HG02981 (cell line): ENCODE data around the gene PDGFA.

Source experiments
- ATAC-seq: cut with Tn5 transposase; IDR thresholded peaks from one replicate; pipeline ENCODE4 v1.9.1; 2021; ENCODE audit warnings: mild to moderate bottlenecking, moderate library complexity; ENCODE audit not compliant: unreplicated experiment

The PDGFA gene

DNA sequence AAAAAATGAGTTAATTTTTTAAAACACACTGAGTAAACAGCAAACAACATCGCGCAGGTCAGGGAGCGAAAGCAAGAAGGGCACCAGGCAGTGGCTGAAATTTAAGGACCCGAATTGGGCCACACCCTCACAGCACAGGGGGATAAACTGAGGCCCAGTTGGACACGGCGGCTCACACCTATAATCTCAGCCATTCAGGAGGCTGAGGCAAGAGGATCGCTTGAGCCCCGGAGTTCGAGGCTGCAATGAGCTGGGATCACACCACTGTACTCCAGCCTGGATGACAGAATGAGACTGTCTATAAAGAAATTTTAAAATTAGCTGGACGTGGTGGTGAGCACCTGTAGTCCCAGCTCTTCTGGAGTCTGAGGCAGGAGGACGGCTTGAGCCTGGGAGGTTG lies 69.6 kb downstream of the PDGFA start:
- ATAC-seq = no peak

DNA sequence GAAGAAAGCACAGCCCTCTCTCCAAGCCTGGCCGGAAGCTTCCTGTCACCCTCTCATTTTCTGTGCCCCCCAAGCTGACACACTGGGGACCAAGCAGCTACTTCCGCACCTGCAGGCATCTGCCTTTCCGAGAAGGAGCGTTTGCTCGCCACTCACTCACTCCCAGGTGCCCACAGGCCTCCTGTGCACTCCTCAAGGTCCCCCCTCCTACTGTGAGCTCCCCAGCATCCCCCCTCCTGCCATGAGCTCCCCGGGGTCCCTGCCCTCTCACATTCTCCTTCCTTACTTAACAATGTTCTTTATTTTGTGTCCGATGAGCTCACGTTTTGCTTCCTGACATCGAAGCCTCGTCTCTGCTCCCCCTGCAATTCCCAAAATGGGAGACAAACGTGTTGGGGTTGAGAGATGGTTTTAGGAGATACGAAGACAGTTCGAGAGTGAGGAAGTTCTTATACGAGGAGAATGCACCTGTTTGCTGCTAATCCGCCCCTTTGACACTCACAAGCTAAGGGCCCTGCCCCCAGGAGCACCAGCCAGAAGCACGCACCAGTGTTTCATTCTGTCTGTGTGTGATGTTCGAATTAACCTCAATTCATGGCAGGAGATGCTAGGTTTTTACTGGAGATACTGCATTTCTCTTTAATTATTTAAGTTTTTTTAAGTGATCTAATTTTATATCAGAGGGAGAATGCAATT lies 70.2 kb downstream of the PDGFA start:
- ATAC-seq = no peak

DNA sequence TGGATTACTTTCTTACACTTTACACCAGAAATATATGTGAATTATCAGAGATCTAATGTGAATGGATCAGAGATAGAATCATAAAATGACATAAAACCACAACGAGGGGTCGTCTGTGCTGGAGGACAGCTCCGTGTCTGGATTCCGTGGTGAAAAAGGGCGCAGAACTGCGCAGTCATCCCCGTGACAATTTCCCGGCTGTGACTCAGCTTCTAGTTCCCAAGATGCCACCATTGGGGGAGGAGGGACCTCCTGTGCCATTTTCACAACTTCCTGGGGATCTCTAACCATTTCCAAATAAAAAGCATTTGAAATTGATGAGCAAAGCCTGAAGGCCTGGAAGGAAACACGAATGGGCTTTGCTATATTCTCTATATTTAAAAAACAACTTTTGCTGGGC lies 72.1 kb downstream of the PDGFA start:
- no peak for ATAC-seq
